Prostate gland (tissue), 2 donors: ENCODE results near the gene HTR6.

ENCODE experiments used
- POLR2A ChIP-seq: fragments of 450-650 bp; IDR thresholded peaks from one replicate; pipeline ENCODE4 v1.6.1; 2016; ENCODE audit warnings: antibody characterized with exemption, mild to moderate bottlenecking
- POLR2AphosphoS5 ChIP-seq: sonication (generic); formaldehyde crosslinking; IDR thresholded peaks from one replicate; pipeline ENCODE4 v1.6.1; 2017; ENCODE audit warnings: antibody characterized with exemption
- TF ChIP-seq, protein P1 (sequence below), 4 experiments: fragments of 200-600 bp in 2 of 4; fragments of 450-650 bp in 2 of 4; sonication (generic) in 2 of 4; IDR thresholded peaks; 1 replicate in 3 of 4; 2 replicates in 1 of 4; pipeline ENCODE4 v1.5.1; 2016 to 2019; ENCODE audit warnings: antibody characterized with exemption in 4 of 4, mild to moderate bottlenecking in 2 of 4, moderate library complexity in 2 of 4

DNA sequence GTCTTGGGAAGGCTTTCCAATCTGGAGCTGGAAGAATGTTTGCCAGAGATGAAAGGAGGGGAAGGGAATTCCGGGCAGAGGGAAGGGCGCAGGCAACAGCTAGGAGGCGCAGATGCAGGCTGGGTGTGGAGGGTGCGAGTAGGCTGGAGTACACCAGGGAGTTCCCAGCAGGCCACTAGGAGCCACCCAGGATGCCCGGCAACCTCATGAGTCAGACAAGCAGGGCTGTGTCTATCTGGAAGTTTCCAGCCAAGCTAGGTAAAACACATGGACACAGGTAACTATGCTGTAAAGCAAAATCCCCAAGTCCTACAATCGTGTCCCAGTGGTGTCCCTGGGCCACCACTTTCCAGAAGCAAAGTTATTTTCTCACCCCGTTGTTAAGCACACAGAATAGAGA lies 21.6 kb upstream of the HTR6 start:
- no peak for TF ChIP-seq POLR2AphosphoS5
- TF ChIP-seq, protein P1, sequence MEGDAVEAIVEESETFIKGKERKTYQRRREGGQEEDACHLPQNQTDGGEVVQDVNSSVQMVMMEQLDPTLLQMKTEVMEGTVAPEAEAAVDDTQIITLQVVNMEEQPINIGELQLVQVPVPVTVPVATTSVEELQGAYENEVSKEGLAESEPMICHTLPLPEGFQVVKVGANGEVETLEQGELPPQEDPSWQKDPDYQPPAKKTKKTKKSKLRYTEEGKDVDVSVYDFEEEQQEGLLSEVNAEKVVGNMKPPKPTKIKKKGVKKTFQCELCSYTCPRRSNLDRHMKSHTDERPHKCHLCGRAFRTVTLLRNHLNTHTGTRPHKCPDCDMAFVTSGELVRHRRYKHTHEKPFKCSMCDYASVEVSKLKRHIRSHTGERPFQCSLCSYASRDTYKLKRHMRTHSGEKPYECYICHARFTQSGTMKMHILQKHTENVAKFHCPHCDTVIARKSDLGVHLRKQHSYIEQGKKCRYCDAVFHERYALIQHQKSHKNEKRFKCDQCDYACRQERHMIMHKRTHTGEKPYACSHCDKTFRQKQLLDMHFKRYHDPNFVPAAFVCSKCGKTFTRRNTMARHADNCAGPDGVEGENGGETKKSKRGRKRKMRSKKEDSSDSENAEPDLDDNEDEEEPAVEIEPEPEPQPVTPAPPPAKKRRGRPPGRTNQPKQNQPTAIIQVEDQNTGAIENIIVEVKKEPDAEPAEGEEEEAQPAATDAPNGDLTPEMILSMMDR (IDR thresholded peaks at IDR 0.05): peak in 2 of 4 experiments; percentile 36 to 46
- peak; percentile 55 for TF ChIP-seq POLR2A
